T-helper 1 cell treated with Interleukin-12 subunit alpha and Interleukin-12 subunit beta and Interleukin-4 antibody, amounts not matched to agents 30 μg/mL and 1 μg/mL, for 36 hours (primary cell): ENCODE measurements around the gene GPR84.
A peak's percentile ranks its signal among the peaks of the same experiment; 100 is the strongest.

Experiments used
- H3K27ac Mint-ChIP-seq: one replicate; pipeline ENCODE4 v1.8.0; 2021; ENCODE audit warnings: mild to moderate bottlenecking, mixed read lengths
- H3K27me3 Mint-ChIP-seq: one replicate; pipeline ENCODE4 v1.8.0; 2021; ENCODE audit warnings: low read depth, mixed read lengths
- H3K36me3 Mint-ChIP-seq: one replicate; pipeline ENCODE4 v1.8.0; 2021; ENCODE audit warnings: low read depth, mixed read lengths
- H3K4me1 Mint-ChIP-seq: one replicate; pipeline ENCODE4 v1.8.0; 2021; ENCODE audit warnings: low read depth, mixed read lengths
- H3K4me3 Mint-ChIP-seq: one replicate; pipeline ENCODE4 v1.8.0; 2021; ENCODE audit warnings: mild to moderate bottlenecking, moderate library complexity, mixed read lengths
- H3K9me3 Mint-ChIP-seq: one replicate; pipeline ENCODE4 v1.8.0; 2021; ENCODE audit warnings: mixed read lengths

GPR84 gene

GRCh38 chr12:54386403-54387113, 22.3 kb upstream of the GPR84 start:
- Mint-ChIP-seq H3K9me3 (no peaks in the 10 kb centered on the region), H3K27ac (no peak overlapping the region), H3K4me1 (peaks cover 5% of the 10 kb centered on the region), H3K4me3 (no peak overlapping the region), H3K27me3 (peaks cover 2% of the 10 kb centered on the region), H3K36me3 (peaks cover under 1% of the 10 kb centered on the region)

- H3K4me3 Mint-ChIP-seq: no peak overlapping the region
- H3K9me3 Mint-ChIP-seq: no peaks in the 10 kb centered on the region
- peaks cover 3% of the 10 kb centered on the region for H3K4me1 Mint-ChIP-seq
- no peaks in the 10 kb centered on the region for H3K36me3 Mint-ChIP-seq
- peaks cover 3% of the 10 kb centered on the region for H3K27me3 Mint-ChIP-seq
- H3K27ac Mint-ChIP-seq: no peak overlapping the region
These were observed 21.1 kb upstream of the GPR84 start for GRCh38 chr12:54385251-54385914.

- no peak within 1 kb of the TSS for H3K27ac Mint-ChIP-seq
- H3K36me3 Mint-ChIP-seq: no peaks in the 10 kb centered on the region
- H3K9me3 Mint-ChIP-seq: no peaks in the 10 kb centered on the region
- peaks cover 6% of the 10 kb centered on the region for H3K4me1 Mint-ChIP-seq
- H3K4me3 Mint-ChIP-seq: no peak within 1 kb of the TSS
- H3K27me3 Mint-ChIP-seq: peaks cover 3% of the 10 kb centered on the region
These were observed 20.3 kb upstream of the GPR84 start, which contains the start of gene ZNF385A for GRCh38 chr12:54384591-54385041. ZNF385A (minus strand) TSS chr12:54384733; CDS start chr12:54384514, 219 bp downstream.

GRCh38 chr12:54383041-54383609, 18.8 kb upstream of the GPR84 start:
- H3K27me3 Mint-ChIP-seq: peaks cover 7% of the 10 kb centered on the region
- H3K9me3 Mint-ChIP-seq: no peaks in the 10 kb centered on the region
- H3K27ac Mint-ChIP-seq: no peak overlapping the region
- H3K4me1 Mint-ChIP-seq: peaks cover 10% of the 10 kb centered on the region
- H3K36me3 Mint-ChIP-seq: no peaks in the 10 kb centered on the region
- no peak overlapping the region for H3K4me3 Mint-ChIP-seq

- no peaks in the 10 kb centered on the region for H3K9me3 Mint-ChIP-seq
- H3K36me3 Mint-ChIP-seq: no peaks in the 10 kb centered on the region
- H3K4me1 Mint-ChIP-seq: peaks cover 10% of the 10 kb centered on the region
- peaks cover 7% of the 10 kb centered on the region for H3K27me3 Mint-ChIP-seq
- no peak overlapping the region for H3K27ac Mint-ChIP-seq
- no peak overlapping the region for H3K4me3 Mint-ChIP-seq
These were observed 16.9 kb upstream of the GPR84 start for GRCh38 chr12:54381136-54381535.

GRCh38 chr12:54379398-54380201, 15.3 kb upstream of the GPR84 start:
- peaks cover 10% of the 10 kb centered on the region for H3K4me1 Mint-ChIP-seq
- no peaks in the 10 kb centered on the region for H3K36me3 Mint-ChIP-seq
- H3K4me3 Mint-ChIP-seq: peak overlapping the region; percentile 74
- H3K27ac Mint-ChIP-seq: no peak overlapping the region
- no peaks in the 10 kb centered on the region for H3K9me3 Mint-ChIP-seq
- H3K27me3 Mint-ChIP-seq: peaks cover 7% of the 10 kb centered on the region

- H3K4me1 Mint-ChIP-seq: peaks cover 10% of the 10 kb centered on the region
- peaks cover 7% of the 10 kb centered on the region for H3K27me3 Mint-ChIP-seq
- no peaks in the 10 kb centered on the region for H3K36me3 Mint-ChIP-seq
- peak overlapping the region; percentile 48 for H3K4me3 Mint-ChIP-seq
- H3K9me3 Mint-ChIP-seq: no peaks in the 10 kb centered on the region
- no peak overlapping the region for H3K27ac Mint-ChIP-seq
These were observed 14.6 kb upstream of the GPR84 start for GRCh38 chr12:54378796-54379397.

GRCh38 chr12:54377797-54378515, 13.7 kb upstream of the GPR84 start:
- Mint-ChIP-seq H3K4me1 (peaks cover 11% of the 10 kb centered on the region), H3K9me3 (no peaks in the 10 kb centered on the region), H3K4me3 (no peak overlapping the region), H3K27me3 (peaks cover 7% of the 10 kb centered on the region), H3K27ac (no peak overlapping the region), H3K36me3 (no peaks in the 10 kb centered on the region)

- peaks cover 7% of the 10 kb centered on the region for H3K27me3 Mint-ChIP-seq
- H3K36me3 Mint-ChIP-seq: no peaks in the 10 kb centered on the region
- H3K27ac Mint-ChIP-seq: no peak overlapping the region
- no peaks in the 10 kb centered on the region for H3K9me3 Mint-ChIP-seq
- H3K4me1 Mint-ChIP-seq: peaks cover 13% of the 10 kb centered on the region
- H3K4me3 Mint-ChIP-seq: no peak overlapping the region
These were observed 12.7 kb upstream of the GPR84 start for GRCh38 chr12:54377007-54377406.

- Mint-ChIP-seq H3K27ac (no peak overlapping the region), H3K27me3 (peaks cover 6% of the 10 kb centered on the region), H3K4me3 (no peak overlapping the region), H3K36me3 (no peaks in the 10 kb centered on the region), H3K9me3 (no peaks in the 10 kb centered on the region), H3K4me1 (peaks cover 14% of the 10 kb centered on the region)
These were observed 12.3 kb upstream of the GPR84 start for GRCh38 chr12:54376596-54376995.

- no peaks in the 10 kb centered on the region for H3K36me3 Mint-ChIP-seq
- no peak overlapping the region for H3K27ac Mint-ChIP-seq
- peaks cover 4% of the 10 kb centered on the region for H3K27me3 Mint-ChIP-seq
These were observed 10.9 kb upstream of the GPR84 start for GRCh38 chr12:54375259-54375579.

GRCh38 chr12:54374562-54375258, 10.4 kb upstream of the GPR84 start:
- no peak overlapping the region for H3K27ac Mint-ChIP-seq

More at GRCh38 chr12:54375259-54375579, 10.9 kb upstream of the GPR84 start:
- peaks cover 17% of the 10 kb centered on the region for H3K4me1 Mint-ChIP-seq
- H3K4me3 Mint-ChIP-seq: no peak overlapping the region
- no peaks in the 10 kb centered on the region for H3K9me3 Mint-ChIP-seq

More at GRCh38 chr12:54374562-54375258, 10.4 kb upstream of the GPR84 start:
- no peak overlapping the region for H3K4me3 Mint-ChIP-seq
- H3K27me3 Mint-ChIP-seq: peaks cover 4% of the 10 kb centered on the region
- no peaks in the 10 kb centered on the region for H3K9me3 Mint-ChIP-seq
- H3K4me1 Mint-ChIP-seq: peaks cover 15% of the 10 kb centered on the region
- H3K36me3 Mint-ChIP-seq: no peaks in the 10 kb centered on the region
